Vagina (tissue), 2 donors: ENCODE data around the gene E4F1. TPM values are rescaled to one million over a fixed set of nuclear protein-coding genes. Genes with fewer than 3 reads are reported as not detected.

Source experiments
- DNase-seq, 2 donors: peaks; one replicate each; pipeline ENCODE4 v3.0.0-alpha.2; 2017; ENCODE audit errors: extremely low spot score in 2 of 2
- H3K27ac ChIP-seq: fragments of 200-600 bp; sonication (generic); one replicate; pipeline ENCODE4 v1.5.1; 2019
- H3K27me3 ChIP-seq: fragments of 200-600 bp; sonication (generic); one replicate; pipeline ENCODE4 v1.5.1; 2019
- H3K36me3 ChIP-seq, 2 donors: fragments of 200-600 bp; sonication (generic); one replicate each; pipeline ENCODE4 v1.5.1; 2017 to 2019
- H3K4me1 ChIP-seq: fragments of 200-600 bp; sonication (generic); one replicate; pipeline ENCODE4 v1.5.1; 2019
- H3K4me3 ChIP-seq, 2 donors: fragments of 200-600 bp; sonication (generic); 1 replicate in 1 of 2; 2 replicates in 1 of 2; pipeline ENCODE4 v1.5.1; 2016 to 2019
- H3K9me3 ChIP-seq: fragments of 200-600 bp; sonication (generic); one replicate; pipeline ENCODE4 v1.5.1; 2019
- CTCF ChIP-seq, 3 experiments: fragments of 450-650 bp in 2 of 3; fragments of 200-600 bp in 1 of 3; sonication (generic) in 1 of 3; IDR thresholded peaks; one replicate each; pipeline ENCODE4 v1.5.1; 2017 to 2019; ENCODE audit warnings: antibody characterized with exemption in 3 of 3, mild to moderate bottlenecking in 2 of 3, moderate library complexity in 2 of 3
- POLR2A ChIP-seq, 2 donors: fragments of 450-650 bp; IDR thresholded peaks; one replicate each; pipeline ENCODE4 v1.6.1; 2017; ENCODE audit warnings: antibody characterized with exemption in 2 of 2, mild to moderate bottlenecking in 2 of 2, moderate library complexity in 2 of 2
- POLR2AphosphoS5 ChIP-seq, 2 donors: sonication (generic); formaldehyde crosslinking; IDR thresholded peaks; one replicate each; pipeline ENCODE4 v1.9.0; 2017; ENCODE audit warnings: antibody characterized with exemption in 2 of 2, mild to moderate bottlenecking in 2 of 2, low read depth in 1 of 2; ENCODE audit not compliant: insufficient read depth in 1 of 2
- intact Hi-C: fragments of 100-400 bp; cut with DNase I; formaldehyde crosslinking; loops from one replicate; pipeline ENCODE4 v1.15.1; 2023
- total RNA-seq: library from RNA; depleted of rRNA; stranded (reverse); fragments of >200 nt; gene quantifications from one replicate; pipeline ENCODE4 v1.2.3, GENCODE V29; 2016

Gene E4F1
- total RNA-seq, 1 donor from 2014 or later, result 70.0 TPM

- intact Hi-C loops, result no loop called here
- no peak for DNase-seq
- no peak for TF ChIP-seq CTCF (IDR thresholded peaks at IDR 0.05)
- no peak for TF ChIP-seq POLR2A (IDR thresholded peaks at IDR 0.05)
- TF ChIP-seq POLR2AphosphoS5 (IDR thresholded peaks at IDR 0.05; ENCODE audit: insufficient read depth in 1 of 2, low read depth in 1 of 2), result no peak
- Histone ChIP-seq H3K36me3 (no peaks in the 10 kb centered on the region), H3K9me3 (no peaks in the 10 kb centered on the region), H3K27ac (no peak overlapping the region), H3K27me3 (no peaks in the 10 kb centered on the region), H3K4me1 (peaks cover 1% of the 10 kb centered on the region), H3K4me3 (no peak overlapping the region)
Observed at GRCh38 chr16:2189252-2189893, 34.0 kb upstream of the E4F1 start.

- Histone ChIP-seq H3K36me3 (no peaks in the 10 kb centered on the region), H3K4me3 (no peak overlapping the region), H3K27me3 (peaks cover 1% of the 10 kb centered on the region), H3K27ac (no peak overlapping the region), H3K9me3 (no peaks in the 10 kb centered on the region), H3K4me1 (peaks cover 9% of the 10 kb centered on the region)
- intact Hi-C loops, result no loop called here
- TF ChIP-seq CTCF (IDR thresholded peaks at IDR 0.05) (no peak), POLR2AphosphoS5 (IDR thresholded peaks at IDR 0.05; ENCODE audit: insufficient read depth in 1 of 2, low read depth in 1 of 2) (no peak)
- DNase-seq, result no peak
Observed at GRCh38 chr16:2190002-2190658, 33.3 kb upstream of the E4F1 start.

- H3K9me3 ChIP-seq, result no peaks in the 10 kb centered on the region
- no peak for DNase-seq
- no peak for TF ChIP-seq CTCF (IDR thresholded peaks at IDR 0.05)
- no peak for TF ChIP-seq POLR2AphosphoS5 (IDR thresholded peaks at IDR 0.05; ENCODE audit: insufficient read depth in 1 of 2, low read depth in 1 of 2)
- no peak for TF ChIP-seq POLR2A (IDR thresholded peaks at IDR 0.05)
- H3K27ac ChIP-seq, result no peak overlapping the region
- H3K4me3 ChIP-seq, result no peak overlapping the region
- peaks cover 8% of the 10 kb centered on the region for H3K27me3 ChIP-seq
- peaks cover 16% of the 10 kb centered on the region for H3K4me1 ChIP-seq
- no peaks in the 10 kb centered on the region for H3K36me3 ChIP-seq
- intact Hi-C loops, result no loop called here
Observed at GRCh38 chr16:2190659-2191445, 32.5 kb upstream of the E4F1 start.

GRCh38 chr16:2191446-2191706, 32.0 kb upstream of the E4F1 start:
- DNase-seq, result no peak
- H3K27me3 ChIP-seq, result peaks cover 11% of the 10 kb centered on the region
- H3K36me3 ChIP-seq, result no peaks in the 10 kb centered on the region
- H3K9me3 ChIP-seq, result no peaks in the 10 kb centered on the region
- H3K27ac ChIP-seq, result no peak overlapping the region
- intact Hi-C loops, result no loop called here
- H3K4me1 ChIP-seq, result peaks cover 18% of the 10 kb centered on the region
- TF ChIP-seq POLR2A (IDR thresholded peaks at IDR 0.05) (no peak), CTCF (IDR thresholded peaks at IDR 0.05) (no peak), POLR2AphosphoS5 (IDR thresholded peaks at IDR 0.05; ENCODE audit: insufficient read depth in 1 of 2, low read depth in 1 of 2) (no peak)
- no peak overlapping the region for H3K4me3 ChIP-seq
